ENCODE results near the gene STARD10. TPM values are rescaled to one million over a fixed set of nuclear protein-coding genes. Genes with fewer than 3 reads are reported as not detected.
A peak's percentile ranks its signal among the peaks of the same experiment; 100 is the strongest.

STARD10 gene
- total RNA-seq, 2 experiments from 2014 or later: 10.5 to 12.9 TPM

DNA sequence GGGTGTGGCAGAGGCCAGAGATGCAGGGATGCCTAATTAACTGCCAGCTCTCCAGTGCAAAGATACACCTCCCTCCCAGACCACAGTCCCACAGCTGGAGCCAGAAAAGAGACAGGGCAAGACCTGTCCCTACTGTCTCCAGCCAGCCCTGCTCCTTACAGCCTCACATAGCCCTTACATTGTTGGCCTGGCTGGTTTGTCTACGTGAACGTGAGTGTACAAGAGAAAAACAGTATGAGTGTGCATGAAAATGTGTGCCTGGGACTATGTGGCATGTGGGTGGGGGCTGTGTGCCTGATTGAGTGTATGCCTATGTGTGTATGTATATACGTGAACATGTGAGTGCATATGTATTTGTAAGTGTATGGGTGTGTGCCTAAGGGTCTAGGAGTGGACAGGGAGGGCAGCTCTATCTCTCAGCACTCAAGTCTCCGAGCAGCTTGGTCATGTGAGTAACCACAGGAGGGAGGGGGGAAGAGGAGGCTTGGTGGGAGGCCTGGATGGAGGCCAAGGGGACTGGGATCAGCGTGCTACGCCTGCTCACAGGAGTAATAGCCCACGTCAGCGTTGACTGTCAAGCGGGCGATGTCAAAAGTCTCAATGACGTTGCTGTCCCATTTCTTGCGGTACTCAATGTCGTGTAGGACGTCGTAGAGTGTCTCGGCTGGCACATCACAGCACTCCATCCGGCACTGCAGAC, 35.0 kb downstream of the STARD10 start:
- CTCF ChIA-PET: no interaction called here
- H3K27ac Mint-ChIP-seq: no peak overlapping the region

DNA sequence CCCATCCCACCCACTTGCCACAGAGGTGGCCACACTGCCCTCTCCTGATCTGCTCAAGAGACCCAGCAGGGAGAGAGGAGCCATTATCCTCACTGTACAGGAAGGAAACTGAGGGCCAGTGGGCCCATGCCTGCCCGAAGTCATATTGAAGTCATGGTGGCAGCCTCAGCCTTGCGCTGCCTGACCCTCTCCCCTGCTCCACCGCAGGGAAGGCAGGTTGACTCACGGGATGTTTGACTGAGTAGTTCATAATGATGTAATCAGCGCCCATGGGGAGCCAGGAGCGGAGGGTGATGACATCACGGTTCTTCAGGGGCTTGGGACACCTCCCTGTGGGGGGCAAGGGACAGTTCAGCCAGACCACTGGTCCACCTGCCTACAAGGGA, 35.5 kb downstream of the STARD10 start:
- CTCF ChIA-PET: no interaction called here

More for the DNA sequence above, 35.0 kb downstream of the STARD10 start:
- Mint-ChIP-seq H3K4me3 (no peak overlapping the region), H3K36me3 (ENCODE audit: low read depth) (peaks cover 22% of the 10 kb centered on the region), H3K9me3 (no peaks in the 10 kb centered on the region), H3K4me1 (ENCODE audit: low read depth) (no peaks in the 10 kb centered on the region), H3K27me3 (no peaks in the 10 kb centered on the region)
- no peak for ATAC-seq (ENCODE audit: poor library complexity)
- Histone ChIP-seq H3K27ac (ENCODE audit: low read depth in 1 of 2, low read length in 2 of 2) (no peak overlapping the region), H3K4me1 (ENCODE audit: insufficient read depth, low read length) (peaks cover 7% of the 10 kb centered on the region), H3K4me3 (ENCODE audit: low read length) (no peak overlapping the region), H3K9me3 (ENCODE audit: control insufficient read depth in 1 of 2, insufficient read depth in 1 of 2, low read length in 2 of 2) (no peaks in the 10 kb centered on the region), H3K36me3 (ENCODE audit: insufficient read depth, low read length) (peaks cover 5% of the 10 kb centered on the region), H3K27me3 (ENCODE audit: control insufficient read depth in 1 of 2, insufficient read depth in 2 of 2, low read length in 2 of 2) (no peaks in the 10 kb centered on the region)
- POLR2A ChIA-PET: no interaction called here
- TF ChIP-seq, protein P1, sequence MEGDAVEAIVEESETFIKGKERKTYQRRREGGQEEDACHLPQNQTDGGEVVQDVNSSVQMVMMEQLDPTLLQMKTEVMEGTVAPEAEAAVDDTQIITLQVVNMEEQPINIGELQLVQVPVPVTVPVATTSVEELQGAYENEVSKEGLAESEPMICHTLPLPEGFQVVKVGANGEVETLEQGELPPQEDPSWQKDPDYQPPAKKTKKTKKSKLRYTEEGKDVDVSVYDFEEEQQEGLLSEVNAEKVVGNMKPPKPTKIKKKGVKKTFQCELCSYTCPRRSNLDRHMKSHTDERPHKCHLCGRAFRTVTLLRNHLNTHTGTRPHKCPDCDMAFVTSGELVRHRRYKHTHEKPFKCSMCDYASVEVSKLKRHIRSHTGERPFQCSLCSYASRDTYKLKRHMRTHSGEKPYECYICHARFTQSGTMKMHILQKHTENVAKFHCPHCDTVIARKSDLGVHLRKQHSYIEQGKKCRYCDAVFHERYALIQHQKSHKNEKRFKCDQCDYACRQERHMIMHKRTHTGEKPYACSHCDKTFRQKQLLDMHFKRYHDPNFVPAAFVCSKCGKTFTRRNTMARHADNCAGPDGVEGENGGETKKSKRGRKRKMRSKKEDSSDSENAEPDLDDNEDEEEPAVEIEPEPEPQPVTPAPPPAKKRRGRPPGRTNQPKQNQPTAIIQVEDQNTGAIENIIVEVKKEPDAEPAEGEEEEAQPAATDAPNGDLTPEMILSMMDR (IDR thresholded peaks at IDR 0.05): no peak
- intact Hi-C loops (cut with DNase I, micrococcal nuclease): no loop called here
- DNase-seq: peak in 1 of 14 experiments; percentile 54

DNA sequence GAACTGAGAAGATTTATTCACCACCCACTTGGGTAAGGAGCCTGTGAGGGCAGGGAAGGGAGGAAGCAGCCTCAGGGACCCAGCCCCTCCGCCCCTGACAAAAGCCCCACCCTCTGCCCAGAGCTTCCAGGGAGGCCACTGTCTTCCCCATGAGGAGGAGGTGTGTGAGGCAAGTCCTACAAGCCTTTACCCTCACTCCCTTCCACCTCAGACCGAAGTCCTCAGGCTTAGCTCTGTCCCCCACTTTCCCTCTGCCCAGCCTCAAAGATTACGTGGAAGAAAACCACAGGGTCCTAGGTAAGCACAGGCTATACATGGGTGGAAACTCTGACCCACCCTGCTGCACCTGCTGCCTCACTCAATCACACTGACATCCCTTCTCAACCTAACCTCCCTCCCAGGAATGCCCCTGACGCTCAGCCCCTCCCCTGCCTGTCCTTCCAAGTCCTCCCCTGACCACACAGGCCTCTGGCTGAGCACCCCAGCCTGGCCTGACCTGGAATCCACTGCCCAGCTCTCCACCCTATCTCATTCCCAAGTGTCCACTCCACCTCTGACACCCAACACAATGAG, 38.0 kb downstream of the STARD10 start:
- POLR2A ChIA-PET: no interaction called here
- H3K27me3 ChIP-seq (ENCODE audit: control insufficient read depth in 1 of 2, insufficient read depth in 2 of 2, low read length in 2 of 2): no peaks in the 10 kb centered on the region
- Mint-ChIP-seq H3K9me3 (no peaks in the 10 kb centered on the region), H3K27me3 (no peaks in the 10 kb centered on the region), H3K4me3 (peak overlapping the region; percentile 20), H3K27ac (no peak overlapping the region), H3K4me1 (ENCODE audit: low read depth) (peaks cover 27% of the 10 kb centered on the region), H3K36me3 (ENCODE audit: low read depth) (peaks cover 32% of the 10 kb centered on the region)
- no peak overlapping the region for H3K4me3 ChIP-seq (ENCODE audit: low read length)
- peaks cover 22% of the 10 kb centered on the region for H3K4me1 ChIP-seq (ENCODE audit: insufficient read depth, low read length)
- TF ChIP-seq, protein P1 (IDR thresholded peaks at IDR 0.05): no peak
- CTCF ChIA-PET: no interaction called here
- H3K9me3 ChIP-seq (ENCODE audit: control insufficient read depth in 1 of 2, insufficient read depth in 1 of 2, low read length in 2 of 2): no peaks in the 10 kb centered on the region
- intact Hi-C loops (cut with DNase I, micrococcal nuclease): loop anchor here in 1 of 2 experiments (2.0 kb wide), 1 partner anchor 25 kb away; no protein-coding TSS in a partner anchor
- no peak overlapping the region for H3K27ac ChIP-seq (ENCODE audit: low read depth in 1 of 2, low read length in 2 of 2)
- ATAC-seq (ENCODE audit: poor library complexity) (no peak), DNase-seq (no peak)
- H3K36me3 ChIP-seq (ENCODE audit: insufficient read depth, low read length): peaks cover 5% of the 10 kb centered on the region

More for the DNA sequence above, 35.5 kb downstream of the STARD10 start:
- Mint-ChIP-seq H3K4me1 (ENCODE audit: low read depth) (peaks cover 2% of the 10 kb centered on the region), H3K27ac (no peak overlapping the region), H3K36me3 (ENCODE audit: low read depth) (peaks cover 22% of the 10 kb centered on the region), H3K4me3 (no peak overlapping the region), H3K9me3 (no peaks in the 10 kb centered on the region), H3K27me3 (no peaks in the 10 kb centered on the region)
- H3K27ac ChIP-seq (ENCODE audit: low read depth in 1 of 2, low read length in 2 of 2): no peak overlapping the region
- TF ChIP-seq, protein P1 (IDR thresholded peaks at IDR 0.05): no peak
- H3K36me3 ChIP-seq (ENCODE audit: insufficient read depth, low read length): peaks cover 5% of the 10 kb centered on the region
- ATAC-seq (ENCODE audit: poor library complexity) (no peak), DNase-seq (no peak)
- H3K4me1 ChIP-seq (ENCODE audit: insufficient read depth, low read length): peaks cover 9% of the 10 kb centered on the region
- H3K27me3 ChIP-seq (ENCODE audit: control insufficient read depth in 1 of 2, insufficient read depth in 2 of 2, low read length in 2 of 2): no peaks in the 10 kb centered on the region
- intact Hi-C loops (cut with DNase I, micrococcal nuclease): no loop called here
- no peaks in the 10 kb centered on the region for H3K9me3 ChIP-seq (ENCODE audit: control insufficient read depth in 1 of 2, insufficient read depth in 1 of 2, low read length in 2 of 2)
- H3K4me3 ChIP-seq (ENCODE audit: low read length): no peak overlapping the region
- POLR2A ChIA-PET: no interaction called here

Measured in CD4-positive, alpha-beta T cell (primary cell).